Gastroesophageal sphincter (tissue), 4 donors: ENCODE results near the gene DNAJC5. TPM values are rescaled to one million over a fixed set of nuclear protein-coding genes. Genes with fewer than 3 reads are reported as not detected.
"Not testable (repeated sequence)": the region's sequence is repeated elsewhere in the genome, so short reads cannot be mapped to it uniquely, and the experiment has no call there.

Source experiments
- ATAC-seq: fragments of 150-250 bp; one replicate; pipeline ENCODE4 v1.9.1; 2016; ENCODE audit warnings: mild to moderate bottlenecking, moderate library complexity
- H3K27ac ChIP-seq, 4 donors: fragments of 200-600 bp; sonication (generic) in 3 of 4; 1 replicate in 3 of 4; 2 replicates in 1 of 4; pipeline ENCODE4 v1.5.1; 2016 to 2019
- H3K27me3 ChIP-seq: fragments of 200-600 bp; sonication (generic); one replicate; pipeline ENCODE4 v1.5.1; 2019
- H3K36me3 ChIP-seq, 2 donors: fragments of 200-600 bp; sonication (generic); one replicate each; pipeline ENCODE4 v1.5.1; 2019; ENCODE audit warnings: control low read depth in 1 of 2
- H3K4me1 ChIP-seq, 3 donors: fragments of 200-600 bp; sonication (generic); 1 replicate in 2 of 3; 2 replicates in 1 of 3; pipeline ENCODE4 v1.5.1; 2016 to 2019; ENCODE audit warnings: control low read depth in 2 of 3
- H3K4me3 ChIP-seq, 2 donors: fragments of 200-600 bp; sonication (generic); one replicate each; pipeline ENCODE4 v1.5.1; 2019; ENCODE audit warnings: mild to moderate bottlenecking in 1 of 2, moderate library complexity in 1 of 2
- H3K9me3 ChIP-seq, 3 donors: fragments of 200-600 bp; sonication (generic); one replicate each; pipeline ENCODE4 v1.5.1; 2017 to 2019; ENCODE audit warnings: control low read depth in 2 of 3
- CTCF ChIP-seq, 4 experiments: fragments of 200-600 bp in 2 of 4; fragments of 450-650 bp in 2 of 4; sonication (generic) in 1 of 4; IDR thresholded peaks; one replicate each; pipeline ENCODE4 v1.5.1; 2017 to 2019; ENCODE audit warnings: antibody characterized with exemption in 4 of 4, mild to moderate bottlenecking in 2 of 4, moderate library complexity in 2 of 4
- EP300 ChIP-seq: sonication (generic); formaldehyde crosslinking; IDR thresholded peaks from one replicate; pipeline ENCODE4 v1.6.1; 2017; ENCODE audit warnings: antibody characterized with exemption, mild to moderate bottlenecking
- POLR2A ChIP-seq, 2 donors: fragments of 450-650 bp; IDR thresholded peaks; one replicate each; pipeline ENCODE4 v1.6.1; 2017; ENCODE audit warnings: antibody characterized with exemption in 2 of 2, mild to moderate bottlenecking in 2 of 2, moderate library complexity in 1 of 2
- POLR2AphosphoS5 ChIP-seq: sonication (generic); formaldehyde crosslinking; IDR thresholded peaks from one replicate; pipeline ENCODE4 v1.6.1; 2017; ENCODE audit warnings: antibody characterized with exemption
- WGBS, 2 donors: methylation state at CpG; one replicate each; pipeline ENCODE4 v1.1.5; 2018; ENCODE audit warnings: low coverage in 1 of 2; 5-methylcytosine and 5-hydroxymethylcytosine counted together
- total RNA-seq, 4 donors: library from RNA; depleted of rRNA; stranded (reverse); fragments of >200 nt; gene quantifications; one replicate each; pipeline ENCODE4 v1.1.0, GENCODE V29; 2016

The DNAJC5 gene
- total RNA-seq, 4 donors from 2014 or later: 44.7 to 70.6 (median 47.6) TPM

GRCh38 chr20:63923651-63924050 is 28.7 kb downstream of the DNAJC5 start:
- Histone ChIP-seq H3K27me3 (no peaks in the 10 kb centered on the region), H3K27ac (no peak overlapping the region), H3K4me3 (no peak overlapping the region), H3K4me1 (no peaks in the 10 kb centered on the region), H3K36me3 (peaks cover 0 to 44% of the 10 kb centered on the region in 2 donors), H3K9me3 (no peaks in the 10 kb centered on the region)
- no peak for ATAC-seq
- TF ChIP-seq POLR2AphosphoS5: no peak
- no peak for TF ChIP-seq CTCF (IDR thresholded peaks at IDR 0.05)
- TF ChIP-seq POLR2A (IDR thresholded peaks at IDR 0.05): no peak
- WGBS, 2 donors: 33 to 65% methylated on average over 8 of the region's 8 CpGs

- 73 to 75% methylated on average over 8 of the region's 9 CpGs for WGBS, 2 donors
- no peaks in the 10 kb centered on the region for H3K9me3 ChIP-seq
- H3K4me3 ChIP-seq: no peak overlapping the region
- TF ChIP-seq EP300 (no peak), POLR2A (IDR thresholded peaks at IDR 0.05) (no peak), POLR2AphosphoS5 (no peak)
- no peaks in the 10 kb centered on the region for H3K27me3 ChIP-seq
- no peak for ATAC-seq
- H3K36me3 ChIP-seq: peaks cover 0 to 44% of the 10 kb centered on the region in 2 donors
- no peak overlapping the region for H3K27ac ChIP-seq
- no peaks in the 10 kb centered on the region for H3K4me1 ChIP-seq
Observed at GRCh38 chr20:63924241-63924640, 29.3 kb downstream of the DNAJC5 start.

GRCh38 chr20:63926298-63926697 is 31.4 kb downstream of the DNAJC5 start:
- WGBS, 2 donors: 80 to 95% methylated on average over 3 to 7 of the region's 8 CpGs

GRCh38 chr20:63929071-63929470 is 34.1 kb downstream of the DNAJC5 start:
- Histone ChIP-seq H3K27me3 (no peaks in the 10 kb centered on the region), H3K4me1 (no peaks in the 10 kb centered on the region), H3K27ac (no peak overlapping the region), H3K4me3 (no peak overlapping the region), H3K36me3 (peaks cover 0 to 72% of the 10 kb centered on the region in 2 donors), H3K9me3 (no peaks in the 10 kb centered on the region)
- whole genome bisulfite sequencing, 2 donors: 94 to 97% methylated on average over 7 to 15 of the region's 26 CpGs
- no peak for ATAC-seq
- no peak for TF ChIP-seq POLR2AphosphoS5
- TF ChIP-seq EP300: no peak
- no peak for TF ChIP-seq POLR2A (IDR thresholded peaks at IDR 0.05)
- no peak for TF ChIP-seq CTCF (IDR thresholded peaks at IDR 0.05)

More at GRCh38 chr20:63926298-63926697, 31.4 kb downstream of the DNAJC5 start:
- no peak overlapping the region for H3K27ac ChIP-seq
- H3K36me3 ChIP-seq: peaks cover 0 to 55% of the 10 kb centered on the region in 2 donors
- no peak overlapping the region for H3K4me3 ChIP-seq
- no peak for ATAC-seq
- TF ChIP-seq POLR2AphosphoS5: no peak
- no peak for TF ChIP-seq EP300
- TF ChIP-seq CTCF (IDR thresholded peaks at IDR 0.05): no peak
- TF ChIP-seq POLR2A (IDR thresholded peaks at IDR 0.05): no peak
- no peaks in the 10 kb centered on the region for H3K27me3 ChIP-seq
- no peaks in the 10 kb centered on the region for H3K9me3 ChIP-seq
- H3K4me1 ChIP-seq: no peaks in the 10 kb centered on the region

- WGBS, 2 donors: 100% methylated on average over 1 of the region's 31 CpGs
- peaks cover 0 to 76% of the 10 kb centered on the region in 2 donors for H3K36me3 ChIP-seq
- not testable (repeated sequence) for H3K4me3 ChIP-seq, ATAC-seq, H3K9me3 ChIP-seq, H3K27ac ChIP-seq, H3K27me3 ChIP-seq, H3K4me1 ChIP-seq
Observed at GRCh38 chr20:63929473-63929883, 34.6 kb downstream of the DNAJC5 start.

GRCh38 chr20:63930971-63931553 is 36.1 kb downstream of the DNAJC5 start:
- Histone ChIP-seq H3K4me1 (no peaks in the 10 kb centered on the region), H3K9me3 (no peaks in the 10 kb centered on the region), H3K27ac (no peak overlapping the region), H3K4me3 (no peak overlapping the region), H3K27me3 (no peaks in the 10 kb centered on the region), H3K36me3 (peaks cover 0 to 92% of the 10 kb centered on the region in 2 donors)
- TF ChIP-seq EP300: no peak
- no peak for TF ChIP-seq POLR2AphosphoS5
- TF ChIP-seq CTCF (IDR thresholded peaks at IDR 0.05): no peak
- no peak for TF ChIP-seq POLR2A (IDR thresholded peaks at IDR 0.05)
- WGBS, 2 donors: 76 to 77% methylated on average over 4 to 5 of the region's 37 CpGs
- no peak for ATAC-seq
